GM19240 (cell line): ENCODE measurements around the gene DUS3L.
"Not testable (repeated sequence)": the region's sequence is repeated elsewhere in the genome, so short reads cannot be mapped to it uniquely, and the experiment has no call there.

Experiments
- DNase-seq: peaks from one replicate; pipeline ENCODE4 v3.0.0; 2011; ENCODE audit warnings: low spot score; ENCODE audit not compliant: insufficient read length

Gene DUS3L

DNA sequence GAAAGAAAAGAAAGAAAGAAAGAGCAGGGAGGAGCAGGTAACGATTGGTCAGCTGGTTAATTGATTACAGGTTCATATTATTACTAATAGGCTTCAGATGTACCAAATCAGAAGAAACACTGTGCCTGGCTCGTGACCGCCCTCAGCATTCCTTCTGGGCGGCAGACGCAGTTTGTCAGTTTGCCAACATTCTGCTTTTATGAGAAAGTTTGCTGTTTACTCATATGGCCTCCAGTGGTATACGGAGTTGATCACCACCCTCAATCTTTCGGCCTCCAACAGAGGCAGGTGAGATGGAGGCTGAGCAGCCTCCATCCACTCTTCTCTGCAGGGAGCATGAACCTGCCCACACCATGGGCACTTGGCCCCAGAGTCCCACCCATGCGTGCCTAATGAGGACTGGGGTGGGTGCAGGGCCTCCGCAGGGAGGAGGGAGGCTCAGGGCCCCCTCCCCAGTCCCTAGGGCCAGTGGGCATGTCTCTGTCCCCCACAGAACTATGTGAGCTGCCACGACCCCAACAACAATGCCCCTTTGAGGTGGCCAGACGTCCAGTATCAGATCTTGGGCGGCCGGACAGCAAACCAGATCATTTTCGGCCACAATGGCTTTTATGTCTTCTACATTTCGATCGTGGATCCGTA, 15.2 kb downstream of the DUS3L start:
- DNase-seq, result no peak

DNA sequence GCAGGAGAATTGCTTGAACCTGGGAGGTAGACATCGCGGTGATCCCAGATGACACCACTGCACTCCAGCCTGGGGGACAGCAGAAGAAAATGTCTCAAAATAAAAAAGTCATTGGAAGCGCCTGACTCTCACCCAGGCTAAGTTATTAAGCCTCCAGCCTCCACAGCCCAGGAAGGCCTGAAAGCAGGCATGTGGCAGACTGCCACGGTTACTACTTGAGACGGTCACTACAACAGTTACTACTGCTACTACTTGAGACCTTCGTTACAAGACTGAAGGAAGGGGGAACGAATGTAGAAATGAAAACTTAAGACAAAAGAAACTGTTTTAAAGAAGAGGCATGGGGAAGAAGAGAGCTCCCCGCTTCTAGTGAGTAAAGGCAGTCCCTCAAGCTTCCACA, 16.0 kb downstream of the DUS3L start:
- DNase-seq, result no peak

DNA sequence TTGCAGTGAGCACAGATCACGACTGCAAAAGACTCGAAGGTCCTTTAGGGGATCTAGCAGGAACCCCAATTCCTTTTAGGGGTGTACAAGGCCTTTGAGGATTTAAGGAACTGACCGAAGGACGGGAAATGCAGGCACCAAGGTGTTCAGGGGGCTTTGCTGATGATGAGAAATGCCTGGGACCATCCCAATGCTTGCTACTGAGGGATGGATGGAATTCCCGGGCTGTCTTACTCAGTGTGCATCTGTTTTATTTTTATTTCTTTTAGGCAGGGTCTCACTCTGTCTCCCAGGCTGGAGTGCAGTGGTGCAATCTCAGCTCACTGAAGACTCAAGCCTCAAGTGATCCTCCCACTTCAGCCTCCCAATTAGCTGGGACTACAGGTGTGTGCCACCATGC, 17.7 kb downstream of the DUS3L start:
- no peak for DNase-seq

DNA sequence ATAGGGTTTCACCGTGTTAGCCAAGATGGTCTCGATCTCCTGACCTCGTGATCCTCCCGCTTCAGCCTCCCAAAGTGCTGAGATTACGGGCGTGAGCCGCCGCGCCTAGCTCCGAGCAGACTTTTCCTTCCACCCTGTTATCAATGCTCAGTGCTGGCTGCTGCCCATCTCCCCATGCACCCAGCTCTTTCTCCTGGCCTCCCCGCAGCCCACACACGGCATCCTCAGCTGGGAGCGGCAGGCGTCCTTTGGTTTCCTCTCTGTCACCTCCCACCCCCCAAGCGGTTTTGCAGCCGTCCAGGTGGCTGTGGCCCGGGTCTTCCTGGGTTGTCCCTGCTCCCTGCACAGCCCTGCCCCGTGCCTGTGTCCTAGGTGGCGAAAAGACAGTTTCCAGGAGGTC, 18.5 kb downstream of the DUS3L start:
- DNase-seq, result no peak

DNA sequence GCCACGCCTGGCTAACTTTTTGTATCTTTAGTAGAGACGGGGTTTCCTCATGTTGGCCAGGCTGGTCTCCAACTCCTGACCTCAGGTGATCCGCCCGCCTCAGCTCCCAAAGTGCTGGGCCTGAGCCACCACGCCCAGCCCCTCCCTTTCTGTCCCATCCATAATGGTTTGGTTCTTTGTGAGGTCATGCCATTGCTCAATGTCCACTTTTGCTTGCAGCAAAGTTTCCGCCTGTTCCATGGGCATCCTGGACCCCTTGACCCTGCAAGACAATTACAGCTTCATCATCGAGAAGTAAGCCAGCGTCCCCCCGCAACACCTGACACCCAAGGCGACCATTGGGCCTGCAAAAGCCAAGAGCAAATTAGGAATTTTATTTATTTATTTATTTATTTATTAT, 23.0 kb downstream of the DUS3L start:
- DNase-seq, result no peak

DNA sequence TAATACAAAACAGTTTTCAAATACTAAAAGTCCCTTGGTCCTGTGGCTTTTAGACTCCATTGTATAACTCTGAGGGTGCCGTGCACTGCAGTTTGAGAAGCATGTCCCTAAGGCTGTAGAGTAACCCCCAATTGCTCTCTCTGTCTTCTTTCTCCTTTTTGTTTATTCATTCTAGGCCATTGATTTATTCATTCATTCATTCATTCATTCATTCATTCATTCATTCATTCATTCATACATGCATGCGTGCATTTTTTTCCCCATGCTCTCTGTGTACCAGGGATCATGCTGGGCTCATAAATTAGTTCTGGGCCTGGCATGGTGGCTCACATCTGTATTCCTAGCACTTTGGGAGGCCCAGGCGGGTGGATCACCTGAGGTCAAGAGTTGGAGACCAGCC, 25.7 kb downstream of the DUS3L start:
- DNase-seq, result no peak

DNA sequence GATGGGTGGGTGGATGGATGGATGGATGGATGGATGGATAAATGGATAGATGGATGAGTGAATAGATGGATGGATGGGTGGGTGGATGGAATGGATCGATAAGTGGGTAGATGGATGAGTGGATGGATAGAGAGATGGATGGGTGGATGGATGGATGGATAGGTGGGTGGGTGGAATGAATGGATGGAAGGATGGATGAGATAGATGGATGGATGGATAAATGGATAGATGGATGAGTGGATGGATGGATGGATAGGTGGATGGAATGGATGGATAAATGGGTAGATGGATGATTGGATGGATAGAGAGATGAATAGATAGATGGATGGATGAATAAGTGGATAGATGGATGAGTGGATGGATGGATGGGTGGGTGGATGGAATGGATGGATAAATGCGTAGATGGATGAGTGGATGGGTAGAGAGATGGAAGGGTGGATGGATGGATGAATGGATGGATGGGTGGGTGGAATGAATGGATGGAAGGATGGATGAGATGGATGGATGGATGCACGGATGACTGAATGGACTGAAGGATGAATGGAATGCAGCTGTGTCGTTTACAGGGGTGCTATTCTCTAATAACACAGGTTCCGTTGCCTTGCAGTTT, 28.2 kb downstream of the DUS3L start:
- DNase-seq, result no peak

DNA sequence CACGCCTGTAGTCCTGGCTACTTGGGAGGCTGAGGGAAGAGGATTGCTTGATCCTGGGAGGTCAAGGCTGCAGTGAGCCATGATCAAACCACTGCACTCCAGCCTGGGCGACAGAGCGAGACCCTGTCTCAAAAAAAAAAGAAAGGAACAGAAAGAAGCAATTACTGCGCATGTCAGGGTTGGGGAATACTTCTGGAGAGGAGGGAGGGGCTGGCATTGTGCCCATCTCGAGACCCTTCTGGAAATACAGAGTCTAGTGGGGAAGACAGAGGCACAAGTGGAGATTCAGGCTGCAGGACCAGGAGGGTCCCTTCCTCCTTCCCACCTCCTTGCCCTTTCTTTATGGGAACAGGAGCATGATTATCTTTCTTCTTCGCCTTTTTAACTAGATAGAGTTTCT, 37.2 kb downstream of the DUS3L start:
- no peak for DNase-seq

DNA sequence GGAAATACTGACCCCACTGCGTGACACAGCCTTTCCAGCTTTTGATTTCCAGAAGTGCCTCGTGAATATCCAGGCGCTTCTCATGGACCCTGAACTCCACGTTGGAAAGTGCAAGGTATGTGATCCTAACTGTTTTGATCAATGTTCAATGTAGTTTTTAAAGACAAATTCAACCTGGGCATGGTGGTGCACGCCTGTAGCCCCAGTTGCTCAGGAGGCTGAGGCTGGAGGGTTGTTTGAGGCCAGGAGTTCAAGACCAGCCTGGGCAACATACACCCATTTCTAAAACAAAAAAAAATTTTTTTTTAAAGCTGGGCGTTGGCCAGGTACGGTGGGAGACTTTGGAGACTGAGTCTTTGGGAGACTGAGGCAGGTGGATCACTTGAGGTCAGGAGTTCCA, 39.3 kb downstream of the DUS3L start:
- no peak for DNase-seq

DNA sequence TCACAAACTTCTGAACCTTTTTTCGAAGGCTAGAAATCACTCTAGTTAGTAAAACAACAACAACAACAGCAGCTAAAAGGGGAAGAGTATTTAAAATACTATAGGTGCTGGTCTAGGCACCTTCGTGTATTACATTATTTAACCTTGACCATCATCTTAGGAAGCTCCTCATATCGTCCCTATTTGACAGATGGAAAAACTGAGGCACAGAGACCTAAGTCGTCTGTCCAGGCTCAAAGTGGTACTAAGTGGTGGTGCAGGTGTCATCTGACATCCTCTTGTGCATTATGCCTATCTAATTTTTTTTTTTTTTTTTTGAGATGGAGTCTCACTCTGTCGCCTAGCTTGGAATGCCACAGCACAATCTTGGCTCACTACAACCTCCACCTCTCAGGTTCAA, 41.5 kb downstream of the DUS3L start:
- DNase-seq, result no peak

DNA sequence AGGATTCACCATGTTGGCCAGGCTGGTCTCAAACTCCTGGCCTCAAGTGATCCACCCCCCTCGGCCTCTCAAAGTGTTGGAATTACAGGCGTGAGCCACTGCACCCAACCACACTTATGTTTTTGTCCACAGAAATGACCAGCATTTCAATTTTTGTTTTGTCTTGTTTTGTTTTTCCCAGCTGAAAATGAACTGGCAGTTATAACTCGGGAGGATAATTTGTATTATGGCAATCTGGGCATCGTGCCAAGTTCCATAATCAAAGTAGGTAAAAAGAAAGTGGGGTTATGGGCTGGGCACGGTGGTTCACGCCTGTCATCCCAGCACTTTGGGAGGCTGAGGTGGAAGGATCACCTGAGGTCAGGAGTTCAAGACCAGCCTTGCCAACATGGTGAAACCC, 42.0 kb downstream of the DUS3L start:
- not testable (repeated sequence) for DNase-seq

DNA sequence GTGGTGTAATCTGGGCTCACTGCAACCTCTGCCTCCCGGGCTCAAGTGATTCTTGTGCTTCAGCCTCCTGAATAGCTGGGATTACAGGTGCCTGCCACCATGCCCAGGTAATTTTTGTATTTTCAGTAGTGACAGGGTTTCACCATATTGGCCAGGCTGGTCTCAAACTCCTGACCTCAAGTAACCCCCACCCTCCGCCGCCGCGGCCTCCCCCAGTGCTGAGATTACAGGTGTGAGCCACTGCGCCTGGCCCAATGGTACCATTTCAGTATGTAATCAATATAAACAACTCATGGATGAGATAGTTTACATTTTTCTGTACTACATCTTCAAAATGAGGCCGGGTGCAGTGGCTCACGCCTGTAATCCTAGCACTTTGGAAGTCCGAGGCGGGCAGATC, 46.0 kb downstream of the DUS3L start:
- DNase-seq, result not testable (repeated sequence)

DNA sequence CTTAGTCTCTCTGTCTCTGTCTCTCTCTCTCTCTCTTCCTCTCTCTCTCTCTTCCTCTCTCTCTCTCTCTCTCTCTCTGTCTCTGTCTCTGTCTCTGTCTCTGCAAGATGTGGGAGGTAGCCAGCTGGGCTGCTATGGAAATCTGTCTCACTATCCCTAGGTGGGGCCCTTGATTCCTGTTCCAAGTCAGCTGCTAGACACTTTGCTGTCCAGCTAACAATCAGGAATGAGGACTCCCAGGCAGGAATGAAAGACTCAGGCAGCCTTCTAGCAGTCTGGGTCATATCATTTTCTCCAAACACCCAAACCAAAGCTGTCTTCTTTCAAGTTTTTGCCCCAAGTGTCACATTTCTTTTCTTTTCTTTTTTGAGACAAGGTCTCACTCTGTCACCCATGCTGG, 47.3 kb downstream of the DUS3L start:
- DNase-seq, result no peak

DNA sequence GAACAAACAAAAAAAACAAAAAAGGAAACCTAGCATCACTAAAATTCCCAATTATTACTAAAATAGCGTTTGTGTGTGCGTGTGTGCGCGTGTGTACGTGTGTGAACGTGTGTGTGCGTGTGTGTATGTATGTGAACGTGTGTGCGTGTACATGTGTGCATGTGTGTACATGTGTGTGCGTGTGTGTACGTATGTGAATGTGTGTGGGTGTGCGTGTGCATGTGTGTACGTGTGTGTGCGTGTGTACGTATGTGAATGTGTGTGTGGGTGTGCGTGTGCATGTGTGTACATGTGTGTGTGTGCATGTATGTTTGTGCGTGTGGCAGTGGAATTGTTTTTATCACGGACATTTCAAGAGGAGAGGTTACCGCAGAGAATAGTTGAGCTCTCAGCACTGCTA, 48.9 kb downstream of the DUS3L start:
- no peak for DNase-seq

DNA sequence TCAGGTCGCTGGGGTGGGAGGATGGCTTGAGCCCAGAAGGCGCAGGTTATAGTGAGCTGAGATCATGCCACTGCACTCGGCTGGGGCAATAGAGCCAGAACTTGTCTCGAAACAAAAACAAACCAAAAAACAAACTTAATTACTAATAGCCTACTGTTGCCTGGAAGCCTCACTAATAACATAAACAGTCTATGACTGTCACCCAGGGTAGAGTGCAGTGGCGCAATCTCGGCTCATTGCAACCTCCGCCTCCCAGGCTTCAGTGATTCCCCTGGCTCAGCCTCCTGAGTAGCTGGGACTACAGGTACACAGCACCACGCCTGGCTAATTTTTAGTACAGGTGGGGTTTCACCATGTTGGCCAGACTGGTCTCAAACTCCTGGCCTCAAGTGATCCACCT, 52.5 kb downstream of the DUS3L start:
- no peak for DNase-seq
